Astrocyte of the spinal cord (primary cell): Measurements from ENCODE around the gene PHKG2.

ENCODE experiments used
- DNase-seq: peaks from one replicate; pipeline ENCODE4 v3.0.0; 2011; ENCODE audit warnings: low read depth, low spot score
- H3K4me3 ChIP-seq: 2 replicates; pipeline ENCODE4 v1.5.1; 2011; ENCODE audit warnings: low read depth, mild to moderate bottlenecking, low read length, moderate library complexity
- in situ Hi-C: cut with HindIII; loops from 2 replicates; pipeline ENCODE4 v1.10.0; 2017; ENCODE audit warnings: low sequenced_read_pairs
- TF ChIP-seq, protein P1 (sequence below): IDR thresholded peaks from 2 replicates; pipeline ENCODE4 v1.5.1; 2012; ENCODE audit warnings: low read depth, mild to moderate bottlenecking, low read length, inconsistent platforms

Gene PHKG2

DNA sequence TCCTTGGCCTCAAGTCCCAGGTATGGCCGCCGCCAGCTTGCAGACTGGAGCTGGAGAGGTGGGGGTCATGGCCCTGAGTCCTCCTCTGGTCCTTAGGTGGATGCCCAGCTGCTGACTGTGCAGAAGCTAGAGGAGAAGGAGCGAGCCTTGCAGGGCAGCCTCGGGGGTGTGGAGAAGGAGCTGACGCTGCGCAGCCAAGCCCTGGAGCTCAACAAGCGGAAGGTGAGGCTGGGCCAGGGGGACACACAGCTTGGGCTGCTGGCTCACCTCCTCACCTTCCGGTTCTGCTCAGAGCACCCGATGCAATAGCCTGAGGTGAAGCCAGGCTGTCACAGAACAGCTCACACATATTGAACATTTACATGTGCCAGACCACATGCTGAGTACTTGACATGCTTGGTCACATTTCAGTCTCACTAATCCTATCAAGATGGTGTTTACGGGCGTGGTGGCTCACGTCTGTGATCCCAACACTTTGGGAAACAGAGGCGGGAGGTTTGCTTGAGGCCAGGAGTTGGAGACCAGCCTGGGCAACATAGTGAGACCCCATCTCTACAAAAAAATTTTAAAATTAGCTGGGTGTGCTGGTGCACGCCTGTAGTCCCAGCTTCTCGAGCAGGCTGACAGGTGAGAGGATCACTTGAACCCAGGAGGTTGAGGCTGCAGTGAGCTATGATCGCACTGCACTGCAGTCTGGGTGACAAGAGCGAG, 21.3 kb downstream of the PHKG2 start:
- no peak overlapping the region for H3K4me3 ChIP-seq
- TF ChIP-seq, protein P1, sequence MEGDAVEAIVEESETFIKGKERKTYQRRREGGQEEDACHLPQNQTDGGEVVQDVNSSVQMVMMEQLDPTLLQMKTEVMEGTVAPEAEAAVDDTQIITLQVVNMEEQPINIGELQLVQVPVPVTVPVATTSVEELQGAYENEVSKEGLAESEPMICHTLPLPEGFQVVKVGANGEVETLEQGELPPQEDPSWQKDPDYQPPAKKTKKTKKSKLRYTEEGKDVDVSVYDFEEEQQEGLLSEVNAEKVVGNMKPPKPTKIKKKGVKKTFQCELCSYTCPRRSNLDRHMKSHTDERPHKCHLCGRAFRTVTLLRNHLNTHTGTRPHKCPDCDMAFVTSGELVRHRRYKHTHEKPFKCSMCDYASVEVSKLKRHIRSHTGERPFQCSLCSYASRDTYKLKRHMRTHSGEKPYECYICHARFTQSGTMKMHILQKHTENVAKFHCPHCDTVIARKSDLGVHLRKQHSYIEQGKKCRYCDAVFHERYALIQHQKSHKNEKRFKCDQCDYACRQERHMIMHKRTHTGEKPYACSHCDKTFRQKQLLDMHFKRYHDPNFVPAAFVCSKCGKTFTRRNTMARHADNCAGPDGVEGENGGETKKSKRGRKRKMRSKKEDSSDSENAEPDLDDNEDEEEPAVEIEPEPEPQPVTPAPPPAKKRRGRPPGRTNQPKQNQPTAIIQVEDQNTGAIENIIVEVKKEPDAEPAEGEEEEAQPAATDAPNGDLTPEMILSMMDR = no peak
- DNase-seq = no peak
- in situ Hi-C loops = no loop called here

DNA sequence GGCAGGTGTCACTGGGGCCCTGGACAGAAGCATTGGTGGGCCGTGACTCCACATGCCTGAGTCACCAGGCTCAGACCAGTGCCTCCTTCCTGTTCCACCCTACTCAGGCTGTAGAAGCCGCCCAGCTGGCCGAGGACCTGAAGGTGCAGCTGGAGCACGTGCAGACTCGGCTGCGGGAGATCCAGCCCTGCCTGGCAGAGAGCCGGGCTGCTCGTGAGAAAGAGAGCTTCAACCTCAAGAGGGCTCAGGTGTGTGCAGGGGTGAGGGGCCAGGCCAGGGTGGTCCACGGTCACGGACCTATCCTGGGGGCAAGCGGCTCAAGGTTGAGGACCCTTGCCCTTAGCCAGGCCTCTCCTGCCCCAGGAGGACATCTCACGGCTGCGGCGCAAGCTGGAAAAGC, 23.5 kb downstream of the PHKG2 start:
- DNase-seq = no peak
- no peak overlapping the region for H3K4me3 ChIP-seq
- TF ChIP-seq, protein P1 = no peak
- in situ Hi-C loops = no loop called here

DNA sequence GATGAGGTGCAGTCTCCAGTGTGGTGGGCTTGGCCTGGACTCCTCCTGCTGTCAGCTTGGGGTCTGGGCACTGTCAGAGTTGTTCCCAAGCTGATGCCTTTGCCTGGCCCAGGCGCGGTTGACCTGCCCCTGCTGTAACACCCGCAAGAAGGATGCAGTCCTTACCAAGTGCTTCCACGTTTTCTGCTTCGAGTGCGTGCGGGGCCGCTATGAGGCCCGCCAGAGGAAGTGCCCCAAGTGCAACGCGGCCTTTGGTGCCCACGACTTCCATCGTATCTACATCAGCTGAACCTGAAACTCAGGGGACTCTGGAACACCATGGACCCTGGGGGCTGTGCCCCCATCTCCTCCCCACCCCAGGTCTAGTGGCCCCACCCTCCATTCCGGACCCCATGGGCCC, 25.6 kb downstream of the PHKG2 start:
- TF ChIP-seq, protein P1 = no peak
- no peak overlapping the region for H3K4me3 ChIP-seq
- in situ Hi-C loops = no loop called here
- DNase-seq = no peak

DNA sequence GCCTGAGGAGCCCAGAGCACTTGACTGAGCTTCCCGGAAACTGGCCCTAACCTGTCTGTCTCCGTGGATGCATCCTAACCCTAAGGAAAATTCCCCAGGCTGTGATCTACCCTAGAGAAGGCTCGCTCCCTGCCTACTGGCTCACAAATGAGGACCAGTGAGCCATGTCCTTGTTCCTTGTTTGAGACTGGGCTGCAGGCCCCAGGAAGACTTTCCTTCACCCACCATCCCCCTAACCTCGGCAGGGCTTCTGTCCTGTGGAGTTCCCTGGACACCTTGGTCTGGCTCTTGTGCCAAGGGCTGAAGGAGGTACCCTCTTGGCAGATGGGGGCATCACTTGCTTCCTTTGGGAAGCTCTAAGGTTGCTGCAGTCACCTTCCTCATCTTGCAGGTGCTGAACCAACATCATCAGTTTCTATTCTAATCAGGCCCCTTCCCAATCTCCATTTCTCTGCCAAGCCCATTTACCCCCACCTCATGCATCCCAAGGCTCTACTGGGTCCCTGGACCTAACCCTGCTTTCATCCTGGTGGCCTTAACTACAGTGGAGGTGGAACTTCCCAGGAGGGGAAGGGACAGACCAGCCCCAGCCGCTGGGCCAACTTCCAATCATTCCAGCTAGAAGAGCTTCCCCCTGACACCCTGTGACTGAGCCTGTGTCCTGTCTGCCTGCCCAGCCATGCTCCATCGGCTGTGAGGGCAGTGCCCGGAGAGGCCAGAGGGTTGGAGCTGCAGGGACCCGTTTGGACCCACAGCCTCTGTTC, 26.3 kb downstream of the PHKG2 start:
- in situ Hi-C loops = loop anchor here (25.0 kb wide), 1 partner anchor 113 kb away; the partner anchor contains the start of genes BCL7C and CTF1
- DNase-seq = no peak
- H3K4me3 ChIP-seq = peak overlapping the region; percentile 48
- TF ChIP-seq, protein P1 = no peak

DNA sequence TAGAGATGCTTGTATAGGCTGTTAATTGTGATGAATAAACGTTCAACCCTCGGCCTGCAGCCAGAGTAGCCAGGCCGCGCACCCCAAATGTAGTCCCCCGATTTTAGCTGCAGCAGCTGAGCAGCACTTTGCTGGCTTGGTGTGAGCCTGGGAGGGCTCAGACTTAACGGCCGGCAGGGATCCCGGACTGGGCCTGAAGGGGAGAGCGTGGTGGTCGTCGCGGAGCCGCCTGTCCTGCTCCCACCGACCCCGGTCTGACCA, 26.8 kb downstream of the PHKG2 start:
- in situ Hi-C loops = loop anchor here (25.0 kb wide), 1 partner anchor 112 kb away; the partner anchor contains the start of genes BCL7C and CTF1
- peak overlapping the region; percentile 48 for H3K4me3 ChIP-seq
- no peak for DNase-seq
- TF ChIP-seq, protein P1 = no peak

DNA sequence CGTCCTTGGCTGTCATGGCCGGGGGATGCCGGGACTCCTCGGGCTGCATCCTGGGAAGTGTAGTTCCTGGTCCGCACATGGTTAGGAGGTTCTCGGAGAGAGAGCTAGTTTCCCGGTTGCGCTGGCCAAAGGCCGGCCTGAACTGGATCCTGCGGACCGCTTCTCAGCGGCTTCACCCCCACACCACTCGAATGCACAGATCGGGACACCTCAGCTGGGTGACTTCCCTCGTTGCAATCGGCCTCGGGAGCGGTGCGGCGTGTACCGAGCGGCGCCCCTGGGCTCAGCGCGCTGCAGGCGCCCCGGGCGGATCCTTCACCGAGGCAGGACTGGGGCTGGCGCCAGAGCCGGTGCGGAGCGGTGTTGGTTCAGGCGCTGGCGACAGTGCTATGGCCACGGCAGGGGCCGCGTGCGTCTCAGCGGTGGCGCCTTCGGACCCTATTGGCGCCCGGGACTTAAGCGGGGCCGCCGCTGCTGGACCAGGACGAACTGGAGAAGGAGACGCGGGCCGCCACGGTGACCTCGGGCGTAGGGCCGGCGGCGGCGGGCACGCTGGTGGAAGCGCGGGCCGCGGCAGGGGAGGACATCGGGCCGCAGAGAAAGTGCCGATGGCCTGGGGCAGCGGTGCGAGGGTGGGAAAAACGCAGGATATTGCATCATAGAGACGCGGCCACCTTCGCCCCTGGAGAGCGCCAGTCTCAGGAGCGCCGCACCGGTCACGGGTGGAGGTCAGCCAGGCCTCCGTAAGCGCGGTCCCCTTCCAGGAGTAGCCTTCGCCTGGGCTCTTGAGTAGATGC, 27.4 kb downstream of the PHKG2 start:
- H3K4me3 ChIP-seq = peak overlapping the region; percentile 48
- in situ Hi-C loops = loop anchor here (25.0 kb wide), 1 partner anchor 112 kb away; the partner anchor contains the start of genes BCL7C and CTF1
- TF ChIP-seq, protein P1 = no peak
- peak; percentile 82 for DNase-seq
